GM13976 (cell line): Measurements from ENCODE around the gene UTP20.
A peak's percentile ranks its signal among the peaks of the same experiment; 100 is the strongest.

Experiments
- DNase-seq: peaks from one replicate; pipeline ENCODE4 v3.0.0; 2012; ENCODE audit warnings: low spot score
- CTCF ChIP-seq: IDR thresholded peaks from 2 replicates; pipeline ENCODE4 v1.5.1; 2012; ENCODE audit warnings: borderline replicate concordance, mild to moderate bottlenecking; ENCODE audit not compliant: insufficient read depth; ENCODE audit errors: extremely low read depth, missing control alignments, control extremely low read depth
- in situ Hi-C: fragments of 300-500 bp; cut with MboI; formaldehyde crosslinking; loops from one replicate; pipeline ENCODE4 v1.12.0; 2022; ENCODE audit warnings: low sequenced_read_pairs, mixed read lengths, inconsistent platforms; ENCODE audit not compliant: unreplicated experiment

The UTP20 gene

GRCh38 chr12:101280006-101280505 is at the start of gene UTP20:
Gene UTP20, plus strand, starts transcription at chr12:101280105. Its CDS starts 178 bp downstream, at chr12:101280283.
- peak; percentile 92 for DNase-seq
- in situ Hi-C loops = no loop called here
- no peak for TF ChIP-seq CTCF

- in situ Hi-C loops = no loop called here
- no peak for TF ChIP-seq CTCF
- DNase-seq = no peak
Observed at GRCh38 chr12:101230547-101230946, 49.4 kb upstream of the UTP20 start.

DNA sequence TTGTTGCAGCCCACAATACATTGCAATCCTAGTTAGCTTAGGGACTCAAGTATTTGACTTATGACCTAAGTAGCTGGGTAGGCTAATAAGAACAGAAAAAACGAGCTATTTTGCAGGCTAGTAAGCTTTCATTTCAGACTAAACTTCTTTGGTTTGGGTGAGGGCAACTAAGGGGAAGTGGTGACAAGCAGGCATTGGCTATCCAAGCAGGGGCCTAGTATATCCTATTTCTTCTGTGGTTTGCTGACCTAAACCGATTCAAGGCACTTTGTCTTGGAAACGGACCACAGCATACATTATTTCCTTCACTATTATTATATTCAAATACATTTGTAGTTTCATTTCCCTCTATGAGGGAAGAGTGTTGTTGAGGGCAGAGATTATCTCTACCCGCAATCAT is 48.3 kb upstream of the UTP20 start:
- in situ Hi-C loops = no loop called here
- DNase-seq = no peak
- TF ChIP-seq CTCF = no peak

DNA sequence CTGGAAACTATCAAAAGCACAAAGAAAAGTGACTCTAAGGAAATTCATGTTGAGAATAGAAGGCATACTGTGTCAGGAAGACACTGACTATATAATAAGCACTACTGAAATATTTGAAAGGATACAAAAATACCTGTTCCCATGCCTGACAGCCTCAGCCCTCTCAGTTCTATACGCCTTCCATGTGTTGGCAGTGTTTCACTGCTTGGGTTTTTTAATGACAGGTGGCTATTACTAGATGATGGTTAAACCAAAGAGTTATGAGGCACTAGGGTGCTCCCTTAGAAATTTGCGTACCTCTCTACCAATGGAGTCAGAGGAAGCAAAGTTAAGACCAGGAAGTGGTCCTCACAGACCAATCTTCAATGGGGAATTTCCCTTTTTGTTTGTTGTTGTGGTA is 44.2 kb upstream of the UTP20 start:
- no peak for TF ChIP-seq CTCF
- DNase-seq = no peak
- in situ Hi-C loops = no loop called here

GRCh38 chr12:101238306-101238705 is 41.6 kb upstream of the UTP20 start:
- in situ Hi-C loops = no loop called here
- no peak for TF ChIP-seq CTCF
- DNase-seq = no peak

DNA sequence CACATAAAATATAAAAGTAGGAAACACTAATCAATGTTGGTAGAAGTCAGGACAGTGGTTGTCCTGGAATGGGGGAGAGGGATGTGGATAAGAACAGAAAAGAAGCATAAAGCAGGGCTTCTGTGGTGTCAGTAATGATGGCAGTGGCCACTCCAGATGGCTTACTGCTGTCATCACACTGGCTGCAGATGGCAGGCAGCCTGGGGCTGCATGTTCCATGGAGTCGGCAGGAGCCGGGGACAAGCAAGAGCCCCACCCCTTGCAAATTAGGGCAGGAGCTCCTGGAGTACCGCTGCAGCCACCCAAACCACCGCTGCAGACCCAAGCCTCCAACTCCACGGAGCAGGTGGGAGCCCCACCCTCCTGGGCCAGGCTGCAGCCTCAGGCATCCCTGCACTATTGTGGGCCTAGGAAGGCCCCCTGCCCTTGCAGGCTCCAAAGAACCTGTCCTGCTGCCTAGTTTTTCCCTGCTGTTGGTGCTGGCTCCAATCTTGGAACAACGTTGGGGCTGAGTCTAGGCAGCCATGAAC is 41.0 kb upstream of the UTP20 start:
- no peak for DNase-seq
- in situ Hi-C loops = no loop called here
- TF ChIP-seq CTCF = no peak
